ENCODE data around the gene DAGLA. TPM values are rescaled to one million over a fixed set of nuclear protein-coding genes. Genes with fewer than 3 reads are reported as not detected.

DAGLA gene
- total and polyA plus RNA-seq, 2 donors from 2014 or later: 1.4 to 3.9 TPM

GRCh38 chr11:61785837-61786402 lies 105.7 kb downstream of the DAGLA start:
- Histone ChIP-seq H3K4me1 (ENCODE audit: control insufficient read depth in 2 of 3, insufficient read depth in 2 of 3, low read depth in 1 of 3, low read length in 3 of 3) (no peaks in the 10 kb centered on the region), H3K4me3 (ENCODE audit: low read length in 3 of 3) (no peak overlapping the region), H3K27me3 (ENCODE audit: control insufficient read depth, insufficient read depth, low read length) (no peaks in the 10 kb centered on the region), H3K27ac (ENCODE audit: low read depth in 2 of 2, low read length in 2 of 2) (no peak overlapping the region), H3K9me3 (ENCODE audit: control insufficient read depth in 2 of 3, insufficient read depth in 1 of 3, low read length in 3 of 3) (no peaks in the 10 kb centered on the region), H3K9ac (ENCODE audit: low read length in 3 of 3) (no peak overlapping the region), H3K36me3 (ENCODE audit: control insufficient read depth in 2 of 3, insufficient read depth in 3 of 3, low read length in 3 of 3) (peaks cover 10 to 40% (median 20%) of the 10 kb centered on the region in 3 donors)
- intact Hi-C loops (cut with DNase I): no loop called here
- TF ChIP-seq CTCF (IDR thresholded peaks at IDR 0.05; ENCODE audit: borderline replicate concordance, extremely low read depth, insufficient read depth): no peak
- FAIRE-seq (no peak), DNase-seq (peak in 2 of 5 donors; percentile 55 to 58)

- H3K4me3 ChIP-seq (ENCODE audit: low read length in 3 of 3): no peak overlapping the region
- TF ChIP-seq CTCF (IDR thresholded peaks at IDR 0.05; ENCODE audit: borderline replicate concordance, extremely low read depth, insufficient read depth): peak; percentile 31
- DNase-seq (peak; percentile 44 to 79 (median 64)), FAIRE-seq (no peak)
- H3K9me3 ChIP-seq (ENCODE audit: control insufficient read depth in 2 of 3, insufficient read depth in 1 of 3, low read length in 3 of 3): no peaks in the 10 kb centered on the region
- H3K36me3 ChIP-seq (ENCODE audit: control insufficient read depth in 2 of 3, insufficient read depth in 3 of 3, low read length in 3 of 3): peaks cover 10 to 40% (median 20%) of the 10 kb centered on the region in 3 donors
- no peak overlapping the region for H3K27ac ChIP-seq (ENCODE audit: low read depth in 2 of 2, low read length in 2 of 2)
- H3K4me1 ChIP-seq (ENCODE audit: control insufficient read depth in 2 of 3, insufficient read depth in 2 of 3, low read depth in 1 of 3, low read length in 3 of 3): peaks cover under 1 to 5% (median 3%) of the 10 kb centered on the region in 3 donors
- no peak overlapping the region for H3K9ac ChIP-seq (ENCODE audit: low read length in 3 of 3)
- H3K27me3 ChIP-seq (ENCODE audit: control insufficient read depth, insufficient read depth, low read length): no peaks in the 10 kb centered on the region
- intact Hi-C loops (cut with DNase I): no loop called here
Measured at GRCh38 chr11:61787928-61788491, 107.8 kb downstream of the DAGLA start.

GRCh38 chr11:61791737-61792309 lies 111.6 kb downstream of the DAGLA start:
- TF ChIP-seq CTCF (IDR thresholded peaks at IDR 0.05; ENCODE audit: borderline replicate concordance, extremely low read depth, insufficient read depth): no peak
- DNase-seq (peak; percentile 76 to 95 (median 87)), FAIRE-seq (no peak)
- H3K27me3 ChIP-seq (ENCODE audit: control insufficient read depth, insufficient read depth, low read length): no peaks in the 10 kb centered on the region
- H3K4me3 ChIP-seq (ENCODE audit: low read length in 3 of 3): peak overlapping the region; percentile 96 to 99 (median 98)
- intact Hi-C loops (cut with DNase I): no loop called here
- peak overlapping the region; percentile 96 to 99 for H3K27ac ChIP-seq (ENCODE audit: low read depth in 2 of 2, low read length in 2 of 2)
- H3K36me3 ChIP-seq (ENCODE audit: control insufficient read depth in 2 of 3, insufficient read depth in 3 of 3, low read length in 3 of 3): peaks cover 10 to 27% (median 18%) of the 10 kb centered on the region in 3 donors
- peak overlapping the region; percentile 88 to 97 (median 94) for H3K9ac ChIP-seq (ENCODE audit: low read length in 3 of 3)
- no peaks in the 10 kb centered on the region for H3K9me3 ChIP-seq (ENCODE audit: control insufficient read depth in 2 of 3, insufficient read depth in 1 of 3, low read length in 3 of 3)
- peaks cover 3 to 13% (median 5%) of the 10 kb centered on the region in 3 donors for H3K4me1 ChIP-seq (ENCODE audit: control insufficient read depth in 2 of 3, insufficient read depth in 2 of 3, low read depth in 1 of 3, low read length in 3 of 3)

Data from kidney (tissue), 14 donors.